Activated CD8-positive, alpha-beta T cell treated with anti-CD3 and anti-CD28 coated beads for 36 hours (primary cell): ENCODE data around the gene GRID2. TPM values are rescaled to one million over a fixed set of nuclear protein-coding genes. Genes with fewer than 3 reads are reported as not detected.

Experiments used
- ATAC-seq: fragments of 200-7000 bp; cut with Tn5 transposase; one replicate; pipeline ENCODE4 v1.10.0; 2021; ENCODE audit warnings: mild to moderate bottlenecking, moderate library complexity
- CTCF ChIA-PET: fragments of 350-600 bp; sonication (Branson Sonifier 250); formaldehyde crosslinking; loops from one replicate; lab custom pipeline; 2021; ENCODE audit warnings: antibody characterized with exemption; lab: Charles Lee
- POLR2A ChIA-PET: fragments of 350-600 bp; sonication (Branson Sonifier 250); formaldehyde crosslinking; loops from one replicate; lab custom pipeline; 2021; ENCODE audit warnings: antibody characterized with exemption; lab: Charles Lee
- DNase-seq: peaks from one replicate; pipeline ENCODE4 v3.0.0-alpha.2; 2020
- H3K27ac Mint-ChIP-seq: one replicate; pipeline ENCODE4 v1.8.0; 2021; ENCODE audit warnings: mild to moderate bottlenecking, mixed read lengths
- H3K27me3 Mint-ChIP-seq: one replicate; pipeline ENCODE4 v1.8.0; 2021; ENCODE audit warnings: mixed read lengths
- H3K36me3 Mint-ChIP-seq: one replicate; pipeline ENCODE4 v1.8.0; 2021; ENCODE audit warnings: low read depth, mixed read lengths
- H3K4me1 Mint-ChIP-seq: one replicate; pipeline ENCODE4 v1.8.0; 2021; ENCODE audit warnings: low read depth, mixed read lengths
- H3K4me3 Mint-ChIP-seq: one replicate; pipeline ENCODE4 v1.8.0; 2021; ENCODE audit warnings: mild to moderate bottlenecking, moderate library complexity, mixed read lengths
- H3K9me3 Mint-ChIP-seq: one replicate; pipeline ENCODE4 v1.8.0; 2021; ENCODE audit warnings: mixed read lengths
- intact Hi-C: fragments of 100-400 bp; cut with micrococcal nuclease; formaldehyde crosslinking; loops from one replicate; pipeline ENCODE4 v1.10.0; 2022
- total RNA-seq, 2 experiments: library from RNA; stranded (reverse); gene quantifications; one replicate each; pipeline ENCODE4 v1.2.3, GENCODE V29; 2021
- TF ChIP-seq, protein P1 (sequence below): fragments of 200-600 bp; IDR thresholded peaks from one replicate; pipeline ENCODE4 v1.8.0; 2022; ENCODE audit warnings: antibody characterized with exemption, mild to moderate bottlenecking

Gene GRID2
- total RNA-seq, 2 experiments from 2014 or later, result not detected

DNA sequence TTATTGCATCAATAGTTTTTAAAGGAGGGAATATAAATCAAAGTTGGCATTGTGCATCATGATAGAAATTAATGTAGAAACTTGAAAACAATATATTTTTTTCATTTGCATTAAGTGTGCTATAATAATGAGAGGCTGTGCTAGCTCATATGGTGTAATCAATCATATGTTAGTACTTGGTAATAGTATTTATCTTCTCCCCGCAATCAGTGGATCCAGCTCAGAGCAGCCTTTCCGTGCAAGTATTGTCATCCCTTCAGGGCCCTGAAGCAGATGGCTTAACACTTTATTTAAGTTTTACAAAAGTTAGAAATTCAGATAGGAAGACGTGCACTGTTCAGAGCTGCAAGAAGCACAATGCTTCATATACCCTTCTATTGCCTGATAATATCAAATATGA lies 908.5 kb downstream of the GRID2 start:
- H3K4me3 Mint-ChIP-seq, result no peak overlapping the region
- no peaks in the 10 kb centered on the region for H3K4me1 Mint-ChIP-seq
- TF ChIP-seq, protein P1, sequence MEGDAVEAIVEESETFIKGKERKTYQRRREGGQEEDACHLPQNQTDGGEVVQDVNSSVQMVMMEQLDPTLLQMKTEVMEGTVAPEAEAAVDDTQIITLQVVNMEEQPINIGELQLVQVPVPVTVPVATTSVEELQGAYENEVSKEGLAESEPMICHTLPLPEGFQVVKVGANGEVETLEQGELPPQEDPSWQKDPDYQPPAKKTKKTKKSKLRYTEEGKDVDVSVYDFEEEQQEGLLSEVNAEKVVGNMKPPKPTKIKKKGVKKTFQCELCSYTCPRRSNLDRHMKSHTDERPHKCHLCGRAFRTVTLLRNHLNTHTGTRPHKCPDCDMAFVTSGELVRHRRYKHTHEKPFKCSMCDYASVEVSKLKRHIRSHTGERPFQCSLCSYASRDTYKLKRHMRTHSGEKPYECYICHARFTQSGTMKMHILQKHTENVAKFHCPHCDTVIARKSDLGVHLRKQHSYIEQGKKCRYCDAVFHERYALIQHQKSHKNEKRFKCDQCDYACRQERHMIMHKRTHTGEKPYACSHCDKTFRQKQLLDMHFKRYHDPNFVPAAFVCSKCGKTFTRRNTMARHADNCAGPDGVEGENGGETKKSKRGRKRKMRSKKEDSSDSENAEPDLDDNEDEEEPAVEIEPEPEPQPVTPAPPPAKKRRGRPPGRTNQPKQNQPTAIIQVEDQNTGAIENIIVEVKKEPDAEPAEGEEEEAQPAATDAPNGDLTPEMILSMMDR, result no peak

DNA sequence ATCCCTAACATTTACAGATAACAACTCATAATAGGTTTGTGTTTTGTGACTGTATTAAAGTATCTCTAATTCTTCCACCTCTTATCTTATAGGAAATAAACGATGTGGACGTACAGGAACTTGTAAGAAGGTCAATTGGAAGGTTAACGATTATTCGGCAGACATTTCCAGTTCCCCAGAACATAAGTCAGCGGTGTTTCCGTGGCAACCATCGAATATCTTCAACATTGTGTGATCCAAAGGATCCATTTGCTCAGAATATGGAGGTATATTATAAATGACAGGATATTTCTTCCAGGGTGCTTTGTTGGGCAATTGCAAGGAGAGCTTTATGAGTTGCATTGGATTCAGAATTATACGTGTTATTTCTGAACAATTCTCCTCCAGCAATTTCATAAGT lies 912.9 kb downstream of the GRID2 start:
- ATAC-seq (no peak), DNase-seq (no peak)
- Mint-ChIP-seq H3K9me3 (no peaks in the 10 kb centered on the region), H3K27me3 (no peaks in the 10 kb centered on the region), H3K27ac (no peak overlapping the region), H3K4me3 (no peak overlapping the region), H3K36me3 (no peaks in the 10 kb centered on the region), H3K4me1 (no peaks in the 10 kb centered on the region)
- intact Hi-C loops, result no loop called here
- CTCF ChIA-PET, result no interaction called here
- POLR2A ChIA-PET, result no interaction called here
- TF ChIP-seq, protein P1, result no peak

More for the DNA sequence above, 908.5 kb downstream of the GRID2 start:
- DNase-seq (no peak), ATAC-seq (no peak)
- ChIA-PET CTCF (no interaction called here), POLR2A (no interaction called here)
- Mint-ChIP-seq H3K27ac (no peak overlapping the region), H3K36me3 (no peaks in the 10 kb centered on the region), H3K9me3 (no peaks in the 10 kb centered on the region), H3K27me3 (no peaks in the 10 kb centered on the region)
- intact Hi-C loops, result no loop called here

DNA sequence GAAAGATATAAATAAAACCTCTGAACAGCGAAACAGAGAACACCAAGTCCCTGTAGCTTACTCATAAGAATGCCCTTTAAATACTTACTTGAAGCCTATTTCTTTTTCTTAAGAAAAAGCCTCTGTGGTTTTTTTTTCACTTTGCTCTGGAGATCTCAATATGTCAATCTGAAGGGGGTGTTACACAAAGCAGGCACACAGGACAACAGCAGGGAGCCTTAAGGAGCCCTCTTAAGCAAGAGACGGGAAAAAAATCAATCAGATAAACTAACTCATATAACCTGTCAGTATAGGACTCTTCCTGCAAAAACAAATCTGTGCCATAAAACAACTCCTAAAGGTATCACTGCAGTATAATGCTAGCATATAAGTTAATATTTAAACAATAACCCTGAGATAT lies 913.7 kb downstream of the GRID2 start:
- Mint-ChIP-seq H3K27me3 (no peaks in the 10 kb centered on the region), H3K4me3 (no peak overlapping the region), H3K9me3 (no peaks in the 10 kb centered on the region), H3K27ac (no peak overlapping the region), H3K36me3 (no peaks in the 10 kb centered on the region), H3K4me1 (no peaks in the 10 kb centered on the region)
- TF ChIP-seq, protein P1, result no peak
- DNase-seq, result no peak
- intact Hi-C loops, result no loop called here
- ChIA-PET POLR2A (no interaction called here), CTCF (no interaction called here)
- no peak for ATAC-seq

GRCh38 chr4:93221771-93222170 lies 918.0 kb downstream of the GRID2 start:
- ChIA-PET POLR2A (no interaction called here), CTCF (no interaction called here)
- H3K9me3 Mint-ChIP-seq, result no peaks in the 10 kb centered on the region
- DNase-seq, result no peak
- H3K27ac Mint-ChIP-seq, result no peak overlapping the region
- no peaks in the 10 kb centered on the region for H3K27me3 Mint-ChIP-seq
- no peaks in the 10 kb centered on the region for H3K4me1 Mint-ChIP-seq
- H3K36me3 Mint-ChIP-seq, result no peaks in the 10 kb centered on the region
- no peak overlapping the region for H3K4me3 Mint-ChIP-seq
- TF ChIP-seq, protein P1, result no peak
- intact Hi-C loops, result no loop called here
- ATAC-seq, result no peak

DNA sequence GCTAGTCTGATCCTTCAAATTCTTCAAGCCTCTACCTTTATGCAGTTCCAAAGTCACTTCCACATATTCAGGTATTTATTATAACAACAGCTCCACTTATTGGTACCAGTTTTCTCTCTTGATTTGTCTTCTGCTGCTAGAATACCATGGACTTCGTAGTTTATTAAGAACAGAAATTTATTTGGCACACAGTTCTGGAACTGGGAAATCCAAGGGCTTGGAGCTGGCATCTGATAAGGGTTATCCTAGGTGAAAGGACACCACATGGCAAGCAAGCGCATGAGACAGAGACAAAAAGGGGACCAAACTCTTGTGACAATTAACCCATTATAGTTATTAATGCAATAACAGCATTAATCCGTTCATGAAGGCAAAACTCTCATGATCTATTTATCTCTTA lies 924.3 kb downstream of the GRID2 start:
- ChIA-PET POLR2A (no interaction called here), CTCF (no interaction called here)
- no peak overlapping the region for H3K27ac Mint-ChIP-seq
- H3K4me1 Mint-ChIP-seq, result no peaks in the 10 kb centered on the region
- ATAC-seq (no peak), DNase-seq (no peak)
- intact Hi-C loops, result no loop called here
- H3K36me3 Mint-ChIP-seq, result no peaks in the 10 kb centered on the region
- no peaks in the 10 kb centered on the region for H3K27me3 Mint-ChIP-seq
- H3K4me3 Mint-ChIP-seq, result no peak overlapping the region
- TF ChIP-seq, protein P1, result no peak
- H3K9me3 Mint-ChIP-seq, result peaks cover 2% of the 10 kb centered on the region
